ENCODE measurements around the gene SLC39A9.

DNA sequence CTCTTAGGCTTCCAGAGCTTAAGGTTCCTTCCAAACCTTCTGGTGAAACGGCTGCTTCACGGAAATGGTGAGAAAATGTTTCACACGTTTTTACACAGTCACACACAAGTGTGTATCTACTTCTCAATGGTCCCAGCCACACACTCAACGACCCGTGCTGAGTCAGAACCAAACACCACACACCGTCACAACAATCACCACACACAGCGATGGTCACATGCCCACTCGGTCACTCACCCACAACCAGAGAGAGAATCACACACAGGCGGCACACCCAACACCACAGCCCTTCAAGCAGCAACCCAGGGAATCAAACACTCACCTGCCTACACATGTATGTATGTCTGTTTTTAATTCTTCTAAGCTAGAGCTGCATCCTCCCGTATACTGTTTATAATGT is 73.4 kb downstream of the SLC39A9 start:
- TF ChIP-seq, protein P1, sequence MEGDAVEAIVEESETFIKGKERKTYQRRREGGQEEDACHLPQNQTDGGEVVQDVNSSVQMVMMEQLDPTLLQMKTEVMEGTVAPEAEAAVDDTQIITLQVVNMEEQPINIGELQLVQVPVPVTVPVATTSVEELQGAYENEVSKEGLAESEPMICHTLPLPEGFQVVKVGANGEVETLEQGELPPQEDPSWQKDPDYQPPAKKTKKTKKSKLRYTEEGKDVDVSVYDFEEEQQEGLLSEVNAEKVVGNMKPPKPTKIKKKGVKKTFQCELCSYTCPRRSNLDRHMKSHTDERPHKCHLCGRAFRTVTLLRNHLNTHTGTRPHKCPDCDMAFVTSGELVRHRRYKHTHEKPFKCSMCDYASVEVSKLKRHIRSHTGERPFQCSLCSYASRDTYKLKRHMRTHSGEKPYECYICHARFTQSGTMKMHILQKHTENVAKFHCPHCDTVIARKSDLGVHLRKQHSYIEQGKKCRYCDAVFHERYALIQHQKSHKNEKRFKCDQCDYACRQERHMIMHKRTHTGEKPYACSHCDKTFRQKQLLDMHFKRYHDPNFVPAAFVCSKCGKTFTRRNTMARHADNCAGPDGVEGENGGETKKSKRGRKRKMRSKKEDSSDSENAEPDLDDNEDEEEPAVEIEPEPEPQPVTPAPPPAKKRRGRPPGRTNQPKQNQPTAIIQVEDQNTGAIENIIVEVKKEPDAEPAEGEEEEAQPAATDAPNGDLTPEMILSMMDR (IDR thresholded peaks at IDR 0.05; ENCODE audit: low read depth, low read length), result no peak
- TF ChIP-seq EZH2phosphoT487 (IDR thresholded peaks at IDR 0.05; ENCODE audit: low read depth), result no peak
